Endometrium (tissue), 2 donors: ENCODE results near the gene CNGA2.

Source experiments
- FAIRE-seq: peaks from 2 replicates; lab custom pipeline; 2012; peaks lifted over from hg19 to GRCh38; lab: Jason Lieb, UNC
- donor health status: control.
- donor health status: control.

The CNGA2 gene

DNA sequence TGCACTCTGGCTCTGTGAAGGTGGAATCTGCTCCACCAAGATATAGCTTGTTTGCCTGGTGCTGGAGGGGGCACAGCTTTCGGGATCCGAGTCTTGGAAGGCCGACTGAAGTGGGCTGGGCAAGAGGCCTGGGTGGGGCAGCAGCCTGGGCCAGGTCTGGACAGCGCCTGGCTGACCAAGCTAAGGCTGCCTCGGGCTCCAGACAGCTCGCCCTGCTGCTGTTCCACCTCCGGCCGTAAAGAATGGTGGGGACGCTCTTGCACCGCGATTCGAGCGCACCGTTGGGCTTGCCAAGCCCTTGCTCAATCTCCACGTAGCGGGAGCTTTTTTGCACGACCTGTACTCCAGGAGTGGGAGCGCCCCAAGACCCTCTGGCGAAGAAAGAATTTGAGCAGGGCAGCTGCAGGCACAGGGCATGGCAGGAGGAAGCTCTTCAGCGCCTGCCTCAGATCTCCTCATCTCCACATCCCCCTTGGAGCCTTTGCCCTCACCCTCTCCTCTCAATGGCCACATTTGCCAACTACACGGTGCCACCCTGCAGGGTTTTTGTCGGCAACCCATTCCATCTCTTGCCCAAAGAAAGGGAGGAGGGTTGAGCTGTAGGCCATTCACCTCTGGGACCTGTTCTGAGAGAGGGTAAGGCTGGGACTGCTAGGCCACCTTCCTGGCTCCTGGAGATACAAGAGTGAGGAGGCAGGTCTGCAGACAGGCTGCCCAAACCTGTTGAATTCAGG lies 18.9 kb downstream of the CNGA2 start:
- no peak for FAIRE-seq

DNA sequence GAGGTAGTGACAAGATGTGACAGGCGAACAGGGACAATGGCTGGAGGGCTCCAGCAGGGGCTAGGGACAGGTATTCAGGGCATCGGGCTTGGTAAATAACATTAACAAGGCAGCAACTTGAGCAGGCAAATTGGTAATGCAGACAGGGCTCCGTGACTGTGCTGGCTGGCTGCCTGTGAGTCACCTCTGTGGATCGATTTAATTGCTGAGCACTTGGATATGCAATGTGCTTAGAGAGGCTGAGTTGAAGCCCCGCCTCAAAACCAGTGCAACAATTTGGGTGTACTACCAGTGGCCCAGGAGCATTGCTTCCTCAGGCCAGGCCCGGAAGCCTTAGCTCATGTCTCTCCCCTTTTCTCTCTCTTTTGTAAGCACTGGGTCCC lies 19.5 kb downstream of the CNGA2 start:
- FAIRE-seq, result no peak

DNA sequence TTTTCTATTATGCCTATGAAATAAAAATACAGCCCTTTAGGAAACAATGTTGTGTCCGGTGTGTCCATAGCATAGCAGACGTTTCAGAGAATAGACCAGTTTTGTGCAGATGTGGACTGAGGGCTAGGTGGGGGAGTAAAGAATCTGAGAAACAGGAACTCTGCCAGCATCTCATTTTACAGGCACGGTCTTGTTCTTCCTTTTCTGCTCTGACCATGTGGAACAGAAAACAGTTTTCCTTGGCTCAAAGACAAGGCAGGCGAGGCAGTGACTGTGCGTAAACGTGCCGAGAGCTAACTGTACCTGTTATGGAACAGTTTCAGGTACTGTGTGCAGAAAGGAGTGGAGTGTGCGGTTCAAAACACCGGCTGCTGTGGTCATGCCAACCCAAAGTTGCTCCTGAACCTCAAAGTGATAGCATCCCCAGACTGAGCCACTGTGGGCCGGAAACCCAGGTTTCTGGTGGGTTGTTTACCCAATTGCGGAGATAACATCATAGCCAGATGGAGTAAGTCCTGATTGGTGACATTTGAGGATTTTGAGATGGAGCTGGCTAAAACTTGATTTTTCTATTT lies 20.2 kb downstream of the CNGA2 start:
- no peak for FAIRE-seq

DNA sequence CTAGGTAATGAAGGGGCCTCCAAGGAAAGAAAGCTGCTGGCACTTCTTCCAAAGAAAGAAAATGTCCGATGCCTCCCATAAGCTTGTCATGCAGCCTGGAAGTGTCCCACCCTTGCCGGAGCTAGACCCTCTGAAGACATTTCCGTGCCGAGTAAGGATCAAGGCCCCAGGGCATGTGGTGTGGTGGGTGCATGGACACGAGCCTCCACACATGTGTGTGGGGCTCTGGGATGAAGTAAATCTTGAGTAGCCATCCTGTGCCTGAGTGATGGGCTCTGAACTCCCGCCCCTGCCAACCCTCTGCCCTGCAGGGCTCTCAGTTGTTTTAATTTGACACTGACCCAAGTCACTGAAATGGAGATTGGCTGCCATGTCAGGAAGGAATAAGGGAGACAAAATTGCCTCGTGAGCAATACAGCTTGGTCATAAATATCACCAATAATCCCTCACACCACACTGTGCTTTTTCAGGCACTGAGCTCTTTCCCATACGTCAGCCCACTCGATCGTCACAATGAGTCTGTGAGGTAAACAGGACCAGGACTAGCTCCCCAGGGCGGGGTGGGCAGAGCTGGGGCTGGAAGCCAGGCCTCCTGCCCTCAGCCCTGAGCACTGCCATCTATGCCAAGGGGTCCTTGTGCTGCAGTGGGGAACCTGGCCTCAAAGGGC lies 24.6 kb downstream of the CNGA2 start:
- FAIRE-seq, result no peak

DNA sequence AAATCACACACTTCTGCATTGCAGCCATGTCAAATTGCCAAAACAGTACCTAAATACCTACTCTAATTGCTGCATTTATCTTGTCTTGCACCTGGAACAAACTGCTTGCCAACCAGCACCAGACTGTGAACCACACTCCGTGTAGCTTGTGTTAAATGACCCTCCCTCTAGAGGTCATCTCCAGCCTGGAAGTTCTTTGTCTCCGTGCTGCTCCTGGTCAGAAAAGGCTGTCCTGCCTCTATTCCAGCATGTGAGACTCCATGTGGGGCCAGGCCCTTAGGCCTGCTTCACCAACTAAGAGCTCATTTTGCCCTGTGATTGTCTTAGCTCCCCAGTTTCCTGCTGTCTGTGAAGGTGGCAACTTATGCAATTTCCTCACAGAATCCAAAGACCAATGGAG lies 28.3 kb downstream of the CNGA2 start:
- FAIRE-seq, result no peak

DNA sequence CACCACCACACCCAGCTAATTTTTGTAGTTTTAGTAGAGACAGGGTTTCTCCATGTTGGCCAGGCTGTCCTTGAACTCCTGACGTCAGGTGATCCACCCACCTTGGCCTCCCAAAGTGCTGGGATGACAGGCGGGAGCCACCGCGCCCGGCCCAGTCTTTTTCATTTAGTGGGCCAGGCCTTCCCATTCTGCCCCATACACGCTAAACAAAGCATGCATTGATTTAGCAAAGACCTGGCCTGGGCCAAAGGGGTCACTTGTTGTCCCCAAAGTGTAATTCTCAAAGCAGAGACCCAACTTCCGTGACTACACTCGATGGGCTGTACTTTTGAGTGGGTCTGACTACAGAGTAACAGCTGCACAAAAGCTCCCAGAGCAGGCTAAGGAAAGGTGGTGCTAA lies 29.2 kb downstream of the CNGA2 start:
- FAIRE-seq, result no peak

DNA sequence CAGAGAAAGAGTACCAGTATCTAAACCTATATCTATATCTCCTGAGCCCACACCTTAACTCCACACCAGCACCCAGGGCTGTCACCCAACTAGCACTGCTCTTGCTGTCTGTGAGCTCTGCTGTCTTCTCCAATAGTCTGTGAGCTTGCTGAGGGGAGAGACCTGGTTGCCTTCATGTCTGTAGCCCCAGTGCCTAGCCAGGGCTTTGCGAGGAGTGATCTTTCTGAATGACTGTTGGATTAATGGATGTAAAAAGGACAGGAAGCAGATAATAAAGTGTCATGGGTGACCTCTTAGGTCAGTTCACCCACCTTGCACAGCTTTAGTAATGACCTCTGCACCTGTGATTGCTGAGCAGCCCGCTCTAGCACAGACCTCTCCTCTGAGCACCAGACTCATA lies 30.5 kb downstream of the CNGA2 start:
- FAIRE-seq, result no peak

DNA sequence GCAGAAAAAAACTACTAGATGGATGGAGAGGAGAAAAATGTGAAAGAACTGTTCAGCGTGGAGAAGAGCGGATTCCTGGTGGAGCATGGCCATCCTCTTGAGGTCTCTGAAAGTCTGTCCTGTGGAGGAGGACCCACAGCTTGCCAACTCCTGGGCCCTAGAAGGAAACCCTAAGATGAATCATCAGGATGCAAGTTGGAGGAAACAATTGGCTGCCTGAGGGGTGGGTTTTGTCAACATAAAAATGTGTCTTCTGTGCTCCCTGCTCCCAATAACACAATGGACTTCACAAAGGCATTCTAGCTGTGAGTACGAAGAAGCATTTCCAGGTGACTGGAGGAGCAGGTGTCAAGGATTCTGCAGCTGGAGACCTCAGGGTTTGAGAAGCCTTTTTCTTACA lies 37.2 kb downstream of the CNGA2 start:
- FAIRE-seq, result no peak

DNA sequence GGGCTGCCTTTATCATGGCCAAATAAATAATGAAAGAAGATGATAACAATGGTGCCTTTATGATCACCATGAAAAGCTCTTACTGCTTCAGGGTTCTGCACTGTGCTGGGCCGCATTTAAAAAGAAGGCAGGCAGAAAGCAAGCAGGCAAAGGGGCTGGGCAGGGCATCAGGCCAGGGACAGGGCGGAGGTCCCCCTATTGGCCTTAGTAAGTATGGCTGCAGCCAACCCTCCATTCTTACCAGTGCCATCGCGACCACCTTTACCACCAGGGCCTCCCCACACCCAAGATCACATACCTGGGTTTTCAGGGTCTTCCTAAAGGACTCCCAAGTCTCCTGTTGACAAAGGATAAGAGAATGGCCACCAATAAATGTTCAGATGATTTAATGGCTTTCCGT lies 38.9 kb downstream of the CNGA2 start:
- FAIRE-seq, result no peak

DNA sequence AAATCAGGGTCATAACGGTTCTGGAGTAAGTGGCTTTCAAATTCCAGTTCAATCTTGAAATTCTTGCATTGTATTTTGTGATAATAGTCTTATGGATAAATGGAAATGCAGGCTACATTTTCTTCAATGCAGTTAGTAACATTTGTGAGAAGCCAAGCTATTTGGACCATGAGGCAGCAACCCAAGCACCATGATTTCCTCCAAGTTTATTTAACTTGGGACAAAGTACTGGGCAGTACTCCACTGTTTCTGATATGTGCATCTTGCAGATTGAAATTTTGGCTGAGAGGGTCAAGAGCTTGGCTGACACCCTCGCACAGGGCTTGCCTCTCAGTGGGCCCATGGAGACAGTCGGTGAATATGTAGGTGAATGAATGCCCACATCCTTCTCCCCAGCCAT lies 39.9 kb downstream of the CNGA2 start:
- FAIRE-seq, result no peak

DNA sequence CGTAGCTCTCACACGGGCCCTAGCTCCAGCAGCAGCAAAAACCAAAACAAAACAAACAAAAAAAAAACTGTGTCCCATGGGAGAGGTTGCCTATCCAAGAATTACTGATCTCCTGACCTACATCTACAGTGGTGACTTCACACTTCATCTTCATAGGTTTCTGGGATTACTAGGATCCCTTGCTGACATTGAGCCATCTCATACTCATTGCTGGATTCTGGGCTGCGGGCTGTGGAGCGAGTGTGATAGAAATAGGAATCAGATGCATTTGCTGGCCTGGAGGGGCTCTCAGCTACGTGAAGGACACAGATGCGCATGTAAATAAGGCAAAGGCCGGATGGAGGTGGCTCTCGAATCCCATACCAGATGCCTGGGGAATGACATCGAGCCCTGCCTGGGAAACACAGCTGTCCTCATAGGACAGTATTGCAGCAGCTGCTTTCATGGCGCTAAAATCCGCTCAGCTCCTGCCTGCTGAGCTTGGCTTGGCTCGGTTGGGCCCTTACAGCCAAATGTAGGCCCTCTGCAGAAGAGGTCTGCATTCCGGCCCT lies 41.7 kb downstream of the CNGA2 start:
- no peak for FAIRE-seq

DNA sequence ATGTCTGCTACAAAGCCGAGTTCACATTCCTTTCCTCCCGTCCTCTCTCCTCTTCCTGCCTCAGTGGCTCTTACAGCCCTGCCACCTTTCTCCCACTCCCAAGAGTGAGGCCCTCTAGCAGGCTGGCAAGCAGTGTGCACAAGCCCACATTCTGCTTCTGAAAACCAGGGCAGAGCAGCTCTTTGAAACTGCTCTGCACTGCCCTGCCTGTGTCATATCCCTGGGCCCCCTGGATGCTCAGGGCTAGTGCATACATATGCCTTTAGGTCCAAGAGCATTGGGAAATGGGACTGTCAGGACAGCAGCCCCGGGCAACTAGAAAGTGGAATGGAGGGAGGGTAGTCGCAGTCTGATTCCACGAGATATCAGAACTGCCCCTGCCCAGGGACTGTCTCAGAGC lies 42.4 kb downstream of the CNGA2 start:
- FAIRE-seq, result no peak

DNA sequence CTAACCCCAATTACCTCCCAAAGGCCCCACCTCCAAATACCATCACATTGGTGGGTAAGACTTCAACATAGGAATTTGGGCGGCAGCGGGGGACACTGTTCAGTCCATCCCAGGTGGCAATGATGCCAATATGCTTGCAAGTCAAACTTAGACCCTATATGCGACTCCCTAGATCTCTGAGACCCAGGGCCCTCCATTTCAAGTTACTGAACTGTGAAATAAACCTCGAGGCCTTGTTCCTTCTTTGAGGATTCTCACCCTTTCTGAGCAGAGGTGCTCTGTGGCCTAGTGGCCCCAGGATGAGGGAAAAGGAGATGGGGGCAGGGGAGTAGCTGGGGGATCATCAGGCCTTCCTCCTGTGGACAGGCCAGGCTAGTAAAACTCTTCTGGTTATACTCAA lies 44.7 kb downstream of the CNGA2 start:
- FAIRE-seq, result no peak

DNA sequence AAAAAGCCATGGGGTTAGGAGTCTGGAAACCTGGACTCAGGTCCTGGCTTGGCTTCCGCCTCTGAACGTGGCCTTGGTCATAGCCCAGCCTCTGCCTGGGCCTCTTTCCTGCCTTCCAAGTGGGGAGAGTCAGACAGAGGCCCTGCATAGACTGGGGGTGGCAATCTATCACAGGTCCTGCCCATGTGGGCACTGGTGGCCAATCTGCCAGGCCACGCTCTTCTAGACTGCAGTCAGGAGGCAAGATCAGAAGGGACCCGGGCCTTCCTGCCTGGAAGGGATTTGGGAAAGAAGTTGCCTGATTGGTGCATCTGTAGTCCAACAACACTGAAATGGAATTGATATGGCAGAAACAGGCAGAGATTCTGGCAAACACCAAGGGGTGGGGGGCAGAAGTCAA lies 46.1 kb downstream of the CNGA2 start:
- FAIRE-seq, result no peak

DNA sequence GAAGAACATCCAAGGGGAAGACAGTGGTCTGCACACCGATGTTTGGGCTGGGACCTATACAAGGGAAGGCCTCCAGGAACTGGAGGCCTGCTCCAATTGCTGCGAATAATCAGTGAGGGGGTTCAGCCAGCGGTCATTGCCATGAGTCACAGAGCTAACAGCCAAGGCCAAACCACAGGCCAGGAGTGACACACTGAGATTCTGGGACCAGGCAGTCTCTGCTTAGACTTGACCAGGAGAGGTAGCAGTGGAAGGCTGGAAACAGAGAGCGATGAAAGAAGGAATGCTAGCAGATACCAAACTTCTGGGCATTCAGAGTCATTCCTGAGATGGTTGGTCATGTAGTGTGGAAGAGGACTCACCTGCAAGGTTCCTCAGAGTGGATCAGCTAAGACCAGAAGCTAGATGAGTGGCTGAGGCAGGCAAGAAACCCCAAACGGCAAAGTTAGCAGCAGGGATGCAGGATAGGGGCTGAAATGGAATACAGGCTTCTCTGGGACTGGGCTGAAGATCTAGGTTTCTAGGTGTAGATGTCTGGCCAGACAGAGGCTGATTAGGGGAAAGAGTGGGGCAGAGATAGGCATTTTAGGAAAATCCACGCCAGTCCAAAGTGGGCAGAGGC lies 54.7 kb downstream of the CNGA2 start:
- FAIRE-seq, result no peak

DNA sequence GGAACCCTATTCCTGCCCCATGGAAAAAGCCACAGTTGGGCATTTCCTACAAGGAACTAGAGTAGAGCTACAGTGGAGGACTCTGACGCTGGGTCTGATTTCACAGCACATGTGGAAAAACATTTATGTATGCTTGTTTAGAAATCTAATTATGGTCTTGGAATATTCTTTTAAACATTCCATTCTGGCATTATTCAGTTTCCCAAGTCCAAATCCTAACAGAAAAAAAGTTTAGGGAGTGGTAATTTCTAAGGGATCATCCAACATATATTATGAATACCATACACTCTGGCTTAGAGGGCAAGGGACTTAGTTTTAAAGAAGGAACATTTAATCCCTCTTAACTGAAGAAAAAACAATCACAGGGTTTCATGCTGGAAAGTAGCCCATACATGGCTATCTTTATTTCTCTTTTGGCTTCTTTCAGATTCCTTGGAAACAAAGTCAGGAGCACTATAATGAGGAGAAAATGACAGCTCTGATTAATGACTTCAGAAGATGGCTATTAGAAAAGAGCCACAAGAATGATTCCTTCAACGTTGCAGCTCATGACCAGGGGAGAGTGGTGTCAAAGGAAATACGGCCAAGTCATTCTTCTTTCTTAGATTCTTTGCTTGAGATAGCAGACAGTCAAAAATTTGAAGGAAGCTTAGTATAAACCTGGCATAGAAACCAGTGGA lies 56.1 kb downstream of the CNGA2 start:
- no peak for FAIRE-seq

DNA sequence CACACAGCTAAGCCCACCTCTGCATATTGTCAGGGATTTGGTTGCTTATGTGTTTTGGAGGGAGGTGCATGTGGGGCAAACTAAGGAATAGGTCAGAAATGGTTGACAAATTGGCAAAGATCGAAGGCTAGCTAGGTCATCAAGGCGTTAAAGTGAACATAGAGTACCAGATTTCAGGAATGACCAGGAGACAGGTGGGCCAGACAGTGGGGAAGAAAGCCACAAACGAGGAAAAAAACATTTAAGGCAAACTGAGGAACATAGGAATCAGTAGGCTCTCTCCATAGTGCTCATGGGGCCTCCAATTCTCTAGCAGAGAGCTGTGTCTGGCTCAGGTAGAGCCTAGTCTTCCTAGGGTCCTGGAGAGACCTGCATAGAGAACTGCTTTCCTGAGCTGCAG lies 57.4 kb downstream of the CNGA2 start:
- no peak for FAIRE-seq

DNA sequence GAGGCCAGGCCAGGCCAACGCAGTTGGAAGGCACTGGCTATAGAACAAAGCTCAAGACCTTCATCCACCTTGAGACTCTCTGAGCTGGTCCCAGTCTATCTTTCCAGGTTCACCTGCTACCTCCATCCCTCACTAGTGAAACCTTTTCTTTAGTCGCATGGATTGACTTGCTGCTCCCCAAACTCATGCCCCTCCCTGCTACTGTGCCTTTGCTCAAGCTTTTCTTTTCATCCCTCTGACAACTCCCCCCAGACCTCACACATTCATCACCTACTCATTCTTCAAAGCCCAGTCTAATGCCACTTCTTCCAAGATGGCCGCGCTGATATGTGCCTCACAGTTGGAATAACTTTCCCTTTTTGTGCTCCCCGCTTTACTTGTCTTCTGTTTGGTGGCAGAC lies 58.0 kb downstream of the CNGA2 start:
- FAIRE-seq, result no peak

DNA sequence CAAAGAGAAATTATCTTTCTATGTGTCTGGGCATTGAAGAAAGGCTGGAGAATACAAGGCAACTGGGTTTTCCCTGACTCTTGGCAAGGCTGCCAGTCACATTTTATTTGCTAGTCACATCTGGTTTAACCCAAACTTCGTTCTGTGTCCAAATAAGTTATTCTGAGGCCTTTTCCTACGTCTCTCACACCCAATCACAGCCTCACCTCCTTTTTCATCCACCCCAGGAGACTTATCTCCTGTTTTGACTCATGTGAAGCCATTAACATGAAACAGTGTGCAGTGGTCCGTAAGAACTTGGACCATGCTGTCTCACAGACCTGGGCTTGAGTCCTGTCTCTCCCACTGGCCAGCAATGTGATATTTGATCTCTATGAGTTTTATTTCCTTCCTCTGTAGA lies 59.3 kb downstream of the CNGA2 start:
- no peak for FAIRE-seq
